ENCODE measurements around the gene DLG2.

DLG2 gene

DNA sequence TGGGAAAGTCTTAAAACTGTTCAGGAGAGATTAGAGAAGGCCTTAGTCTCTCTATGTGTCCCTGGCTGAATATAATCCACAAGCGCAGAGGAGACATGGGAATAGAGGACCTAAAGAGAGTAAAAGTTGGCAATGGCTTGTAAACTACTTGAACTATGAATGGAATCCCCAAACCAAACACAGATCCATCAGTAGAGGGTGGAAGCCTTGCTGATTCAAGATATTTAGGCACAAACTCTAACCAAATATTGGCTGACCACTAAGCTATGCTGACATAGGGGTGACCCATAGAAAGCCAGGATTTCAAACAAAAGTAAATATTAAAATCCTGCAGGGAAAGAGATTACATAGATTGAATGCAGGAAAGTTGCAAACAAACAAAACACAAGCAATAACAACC lies 439.2 kb downstream of the DLG2 start:
- H3K4me1 ChIP-seq (ENCODE audit: control extremely low read depth in 1 of 4, control insufficient read depth in 4 of 4, insufficient read depth in 4 of 4, low read length in 3 of 4), result no peaks in the 10 kb centered on the region
- POLR2A ChIA-PET, result no interaction called here
- WGBS (ENCODE audit: insufficient coverage), result 100% methylated on average over 1 of the region's 1 CpG
- H3K4me3 ChIP-seq (ENCODE audit: control insufficient read depth in 1 of 7, extremely low read depth in 1 of 7, insufficient read depth in 4 of 7, low read depth in 2 of 7, low read length in 6 of 7), result no peak overlapping the region
- no peaks in the 10 kb centered on the region for H3K27me3 ChIP-seq (replicated peaks in 2 of 5; ENCODE audit: control insufficient read depth in 4 of 5, insufficient read depth in 5 of 5, low read length in 4 of 5)
- CTCF ChIA-PET, result no interaction called here
- no peak for DNase-seq
- peaks cover 0 to 5% (median 0%) of the 10 kb centered on the region in 5 experiments for H3K9me3 ChIP-seq (ENCODE audit: control extremely low read depth in 1 of 5, control insufficient read depth in 4 of 5, insufficient read depth in 2 of 5, low read depth in 1 of 5, low read length in 4 of 5)
- H3K36me3 ChIP-seq (ENCODE audit: control insufficient read depth in 4 of 4, insufficient read depth in 4 of 4, low read length in 3 of 4), result no peaks in the 10 kb centered on the region
- H3K27ac ChIP-seq (ENCODE audit: insufficient read depth in 1 of 2, low read depth in 1 of 2, low read length in 2 of 2, poor library complexity in 1 of 2, severe bottlenecking in 2 of 2), result no peak overlapping the region

DNA sequence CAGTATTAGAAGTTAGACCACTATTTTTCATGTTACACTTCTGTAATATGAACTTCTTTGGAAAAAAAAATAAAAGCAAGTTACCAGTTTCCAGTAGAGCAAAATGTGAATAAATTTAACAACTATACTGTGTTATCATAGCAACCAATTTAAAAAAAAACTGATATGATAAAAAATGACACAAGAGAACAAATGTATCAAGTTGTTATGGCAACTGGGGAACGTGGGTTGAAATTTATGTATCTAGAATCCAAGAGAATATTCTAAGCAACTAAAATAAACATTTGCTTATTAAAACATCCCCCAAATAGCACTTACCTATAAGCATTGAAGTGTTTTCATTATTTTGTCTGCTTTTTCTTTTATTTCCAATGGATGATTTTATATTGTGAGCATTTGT lies 442.4 kb downstream of the DLG2 start:
- H3K9me3 ChIP-seq (ENCODE audit: control extremely low read depth in 1 of 5, control insufficient read depth in 4 of 5, insufficient read depth in 2 of 5, low read depth in 1 of 5, low read length in 4 of 5), result peaks cover 0 to 5% (median 0%) of the 10 kb centered on the region in 5 experiments
- DNase-seq, result no peak
- no CpG with 5 or more reads among the region's 1 CpG for WGBS (ENCODE audit: insufficient coverage)
- no peak overlapping the region for H3K4me3 ChIP-seq (ENCODE audit: control insufficient read depth in 1 of 7, extremely low read depth in 1 of 7, insufficient read depth in 4 of 7, low read depth in 2 of 7, low read length in 6 of 7)
- ChIA-PET POLR2A (interaction anchor here (0.6 kb wide), 1 partner anchor 15 kb away, joined by 6 read pairs; no protein-coding TSS in a partner anchor), CTCF (no interaction called here)
- no peaks in the 10 kb centered on the region for H3K4me1 ChIP-seq (ENCODE audit: control extremely low read depth in 1 of 4, control insufficient read depth in 4 of 4, insufficient read depth in 4 of 4, low read length in 3 of 4)
- H3K27ac ChIP-seq (ENCODE audit: insufficient read depth in 1 of 2, low read depth in 1 of 2, low read length in 2 of 2, poor library complexity in 1 of 2, severe bottlenecking in 2 of 2), result no peak overlapping the region
- H3K27me3 ChIP-seq (replicated peaks in 2 of 5; ENCODE audit: control insufficient read depth in 4 of 5, insufficient read depth in 5 of 5, low read length in 4 of 5), result no peaks in the 10 kb centered on the region
- H3K36me3 ChIP-seq (ENCODE audit: control insufficient read depth in 4 of 4, insufficient read depth in 4 of 4, low read length in 3 of 4), result no peaks in the 10 kb centered on the region

DNA sequence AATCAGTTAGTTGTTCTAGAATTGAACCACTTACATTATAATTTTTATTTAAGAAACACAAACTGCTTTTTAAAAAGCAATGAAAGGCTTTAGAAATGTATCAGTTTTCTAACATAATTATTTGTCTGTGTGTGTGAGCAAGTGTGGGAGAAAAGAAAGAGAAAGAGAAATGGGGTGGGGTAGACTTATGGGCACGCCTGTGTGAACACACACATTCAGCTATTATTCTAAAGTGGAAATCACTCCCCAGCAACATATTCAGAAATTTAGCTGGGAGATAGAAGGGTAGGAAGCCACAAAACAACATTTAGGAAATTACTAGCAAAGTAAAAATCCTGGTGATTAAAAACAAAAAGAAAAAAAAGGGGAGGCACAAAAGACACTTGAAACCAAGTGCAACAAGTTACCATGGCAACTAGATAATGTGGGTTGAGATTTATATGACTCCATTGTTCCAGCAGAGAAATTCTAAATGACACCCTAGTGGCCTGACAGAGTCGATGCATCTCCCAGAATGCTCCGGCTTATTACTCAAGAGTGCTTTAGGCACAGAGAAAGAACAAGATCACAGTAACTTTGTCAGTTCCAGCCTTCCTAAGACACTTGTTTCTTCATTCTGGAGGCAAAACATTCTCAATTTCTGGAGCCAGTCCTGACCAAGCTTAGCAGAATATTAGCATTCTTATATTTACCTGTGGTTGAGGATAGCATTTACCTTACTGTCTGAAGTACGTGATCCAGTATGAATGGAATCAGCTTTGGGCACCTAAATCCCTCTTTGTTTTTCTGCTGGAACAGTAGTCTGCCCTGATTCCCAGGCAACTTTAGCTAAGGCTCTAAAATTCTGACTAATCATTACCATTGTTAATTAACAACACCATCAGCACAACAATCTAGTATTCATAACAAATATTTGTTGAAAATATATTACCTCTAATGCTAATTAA lies 444.4 kb downstream of the DLG2 start:
- CTCF ChIA-PET, result no interaction called here
- POLR2A ChIA-PET, result no interaction called here
- H3K27me3 ChIP-seq (replicated peaks in 2 of 5; ENCODE audit: control insufficient read depth in 4 of 5, insufficient read depth in 5 of 5, low read length in 4 of 5), result no peaks in the 10 kb centered on the region

GRCh38 chr11:85180528-85180927 lies 446.6 kb downstream of the DLG2 start:
- WGBS (ENCODE audit: insufficient coverage), result no CpG with 5 or more reads among the region's 1 CpG
- CTCF ChIA-PET, result no interaction called here
- no peak for DNase-seq
- POLR2A ChIA-PET, result no interaction called here
- peaks cover 0 to 2% (median 0%) of the 10 kb centered on the region in 5 experiments for H3K9me3 ChIP-seq (ENCODE audit: control extremely low read depth in 1 of 5, control insufficient read depth in 4 of 5, insufficient read depth in 2 of 5, low read depth in 1 of 5, low read length in 4 of 5)
- H3K27me3 ChIP-seq (replicated peaks in 2 of 5; ENCODE audit: control insufficient read depth in 4 of 5, insufficient read depth in 5 of 5, low read length in 4 of 5), result no peaks in the 10 kb centered on the region
- H3K4me1 ChIP-seq (ENCODE audit: control extremely low read depth in 1 of 4, control insufficient read depth in 4 of 4, insufficient read depth in 4 of 4, low read length in 3 of 4), result no peaks in the 10 kb centered on the region
- no peaks in the 10 kb centered on the region for H3K36me3 ChIP-seq (ENCODE audit: control insufficient read depth in 4 of 4, insufficient read depth in 4 of 4, low read length in 3 of 4)
- H3K4me3 ChIP-seq (ENCODE audit: control insufficient read depth in 1 of 7, extremely low read depth in 1 of 7, insufficient read depth in 4 of 7, low read depth in 2 of 7, low read length in 6 of 7), result no peak overlapping the region
- H3K27ac ChIP-seq (ENCODE audit: insufficient read depth in 1 of 2, low read depth in 1 of 2, low read length in 2 of 2, poor library complexity in 1 of 2, severe bottlenecking in 2 of 2), result no peak overlapping the region

More for the DNA sequence above, 444.4 kb downstream of the DLG2 start:
- Histone ChIP-seq H3K4me1 (ENCODE audit: control extremely low read depth in 1 of 4, control insufficient read depth in 4 of 4, insufficient read depth in 4 of 4, low read length in 3 of 4) (no peaks in the 10 kb centered on the region), H3K9me3 (ENCODE audit: control extremely low read depth in 1 of 5, control insufficient read depth in 4 of 5, insufficient read depth in 2 of 5, low read depth in 1 of 5, low read length in 4 of 5) (peaks cover 0 to 3% (median 0%) of the 10 kb centered on the region in 5 experiments), H3K36me3 (ENCODE audit: control insufficient read depth in 4 of 4, insufficient read depth in 4 of 4, low read length in 3 of 4) (no peaks in the 10 kb centered on the region), H3K4me3 (ENCODE audit: control insufficient read depth in 1 of 7, extremely low read depth in 1 of 7, insufficient read depth in 4 of 7, low read depth in 2 of 7, low read length in 6 of 7) (no peak overlapping the region), H3K27ac (ENCODE audit: insufficient read depth in 1 of 2, low read depth in 1 of 2, low read length in 2 of 2, poor library complexity in 1 of 2, severe bottlenecking in 2 of 2) (no peak overlapping the region)
- peak in 1 of 3 donors; percentile 1 for DNase-seq
- 66% methylated on average over 3 of the region's 4 CpGs for WGBS (ENCODE audit: insufficient coverage)

- H3K4me1 ChIP-seq (ENCODE audit: control extremely low read depth in 1 of 4, control insufficient read depth in 4 of 4, insufficient read depth in 4 of 4, low read length in 3 of 4), result no peaks in the 10 kb centered on the region
- POLR2A ChIA-PET, result no interaction called here
- DNase-seq, result no peak
Measured at GRCh38 chr11:85171648-85172257, 455.4 kb downstream of the DLG2 start.

GRCh38 chr11:85170184-85170583 lies 457.0 kb downstream of the DLG2 start:
- no peaks in the 10 kb centered on the region for H3K4me1 ChIP-seq (ENCODE audit: control extremely low read depth in 1 of 4, control insufficient read depth in 4 of 4, insufficient read depth in 4 of 4, low read length in 3 of 4)
- peaks cover 0 to 12% (median 0%) of the 10 kb centered on the region in 5 experiments for H3K9me3 ChIP-seq (ENCODE audit: control extremely low read depth in 1 of 5, control insufficient read depth in 4 of 5, insufficient read depth in 2 of 5, low read depth in 1 of 5, low read length in 4 of 5)
- POLR2A ChIA-PET, result no interaction called here
- no peaks in the 10 kb centered on the region for H3K36me3 ChIP-seq (ENCODE audit: control insufficient read depth in 4 of 4, insufficient read depth in 4 of 4, low read length in 3 of 4)
- no peak overlapping the region for H3K27ac ChIP-seq (ENCODE audit: insufficient read depth in 1 of 2, low read depth in 1 of 2, low read length in 2 of 2, poor library complexity in 1 of 2, severe bottlenecking in 2 of 2)
- CTCF ChIA-PET, result no interaction called here
- H3K4me3 ChIP-seq (ENCODE audit: control insufficient read depth in 1 of 7, extremely low read depth in 1 of 7, insufficient read depth in 4 of 7, low read depth in 2 of 7, low read length in 6 of 7), result no peak overlapping the region
- no peak for DNase-seq
- H3K27me3 ChIP-seq (replicated peaks in 2 of 5; ENCODE audit: control insufficient read depth in 4 of 5, insufficient read depth in 5 of 5, low read length in 4 of 5), result no peaks in the 10 kb centered on the region
- WGBS (ENCODE audit: insufficient coverage), result no CpG with 5 or more reads among the region's 1 CpG

More at GRCh38 chr11:85171648-85172257, 455.4 kb downstream of the DLG2 start:
- Histone ChIP-seq H3K4me3 (ENCODE audit: control insufficient read depth in 1 of 7, extremely low read depth in 1 of 7, insufficient read depth in 4 of 7, low read depth in 2 of 7, low read length in 6 of 7) (no peak overlapping the region), H3K36me3 (ENCODE audit: control insufficient read depth in 4 of 4, insufficient read depth in 4 of 4, low read length in 3 of 4) (no peaks in the 10 kb centered on the region), H3K27me3 (replicated peaks in 2 of 5; ENCODE audit: control insufficient read depth in 4 of 5, insufficient read depth in 5 of 5, low read length in 4 of 5) (no peaks in the 10 kb centered on the region), H3K27ac (ENCODE audit: insufficient read depth in 1 of 2, low read depth in 1 of 2, low read length in 2 of 2, poor library complexity in 1 of 2, severe bottlenecking in 2 of 2) (no peak overlapping the region), H3K9me3 (ENCODE audit: control extremely low read depth in 1 of 5, control insufficient read depth in 4 of 5, insufficient read depth in 2 of 5, low read depth in 1 of 5, low read length in 4 of 5) (peaks cover 0 to 13% (median 0%) of the 10 kb centered on the region in 5 experiments)
- CTCF ChIA-PET, result no interaction called here
- WGBS (ENCODE audit: insufficient coverage), result 95% methylated on average over 6 of the region's 6 CpGs

GRCh38 chr11:85167471-85167870 lies 459.7 kb downstream of the DLG2 start:
- DNase-seq, result no peak
- no peaks in the 10 kb centered on the region for H3K27me3 ChIP-seq (replicated peaks in 2 of 5; ENCODE audit: control insufficient read depth in 4 of 5, insufficient read depth in 5 of 5, low read length in 4 of 5)
- H3K9me3 ChIP-seq (ENCODE audit: control extremely low read depth in 1 of 5, control insufficient read depth in 4 of 5, insufficient read depth in 2 of 5, low read depth in 1 of 5, low read length in 4 of 5), result peaks cover 0 to 12% (median 0%) of the 10 kb centered on the region in 5 experiments
- H3K4me1 ChIP-seq (ENCODE audit: control extremely low read depth in 1 of 4, control insufficient read depth in 4 of 4, insufficient read depth in 4 of 4, low read length in 3 of 4), result no peaks in the 10 kb centered on the region
- POLR2A ChIA-PET, result no interaction called here
- CTCF ChIA-PET, result no interaction called here
- no CpG with 5 or more reads among the region's 1 CpG for WGBS (ENCODE audit: insufficient coverage)
- no peak overlapping the region for H3K27ac ChIP-seq (ENCODE audit: insufficient read depth in 1 of 2, low read depth in 1 of 2, low read length in 2 of 2, poor library complexity in 1 of 2, severe bottlenecking in 2 of 2)
- H3K36me3 ChIP-seq (ENCODE audit: control insufficient read depth in 4 of 4, insufficient read depth in 4 of 4, low read length in 3 of 4), result no peaks in the 10 kb centered on the region
- no peak overlapping the region for H3K4me3 ChIP-seq (ENCODE audit: control insufficient read depth in 1 of 7, extremely low read depth in 1 of 7, insufficient read depth in 4 of 7, low read depth in 2 of 7, low read length in 6 of 7)

Measured in common myeloid progenitor, CD34-positive (primary cell).